Effector CD4-positive, alpha-beta T cell (primary cell): ENCODE measurements around the gene SYCN.
"Not testable (repeated sequence)": the region's sequence is repeated elsewhere in the genome, so short reads cannot be mapped to it uniquely, and the experiment has no call there.

Experiments used
- DNase-seq: peaks from one replicate; pipeline ENCODE4 v3.0.0-alpha.2; 2020

The SYCN gene

GRCh38 chr19:39223703-39224279 is 19.7 kb upstream of the SYCN start:
- DNase-seq: no peak

- DNase-seq: not testable (repeated sequence)
Measured at GRCh38 chr19:39219108-39219507, 15.0 kb upstream of the SYCN start.

GRCh38 chr19:39218230-39219007 is 14.4 kb upstream of the SYCN start:
- no peak for DNase-seq

GRCh38 chr19:39217094-39217493 is 13.0 kb upstream of the SYCN start:
- DNase-seq: no peak

GRCh38 chr19:39215323-39215722 is 11.3 kb upstream of the SYCN start:
- not testable (repeated sequence) for DNase-seq

GRCh38 chr19:39212375-39212742 is 8.3 kb upstream of the SYCN start:
- DNase-seq: peak; percentile 22

GRCh38 chr19:39211731-39212374 is 7.8 kb upstream of the SYCN start:
- no peak for DNase-seq

GRCh38 chr19:39209196-39209595 is 5.1 kb upstream of the SYCN start:
- DNase-seq: no peak

GRCh38 chr19:39208175-39208795 is 4.2 kb upstream of the SYCN start:
- no peak for DNase-seq

GRCh38 chr19:39207293-39207836 is 3.3 kb upstream of the SYCN start:
- no peak for DNase-seq

GRCh38 chr19:39206122-39206521 is 2.1 kb upstream of the SYCN start:
- no peak for DNase-seq

GRCh38 chr19:39205449-39205764 is 1.3 kb upstream of the SYCN start:
- no peak for DNase-seq

GRCh38 chr19:39202998-39203355 is 1.1 kb downstream of the SYCN start:
- DNase-seq: no peak

GRCh38 chr19:39200803-39201115 is 3.3 kb downstream of the SYCN start:
- DNase-seq: no peak

- no peak for DNase-seq
Measured at GRCh38 chr19:39200066-39200802, 3.8 kb downstream of the SYCN start.

GRCh38 chr19:39199025-39199424 is 5.0 kb downstream of the SYCN start:
- DNase-seq: no peak

GRCh38 chr19:39197808-39198207 is 6.3 kb downstream of the SYCN start:
- DNase-seq: no peak

GRCh38 chr19:39196860-39197562 is 7.1 kb downstream of the SYCN start, which contains the start of gene NCCRP1:
Gene NCCRP1 (plus strand): TSS chr19:39196964. CDS start chr19:39196983, 19 bp downstream.
- no peak for DNase-seq

GRCh38 chr19:39196320-39196719 is 7.7 kb downstream of the SYCN start:
- no peak for DNase-seq

GRCh38 chr19:39195755-39196154 is 8.3 kb downstream of the SYCN start:
- no peak for DNase-seq

GRCh38 chr19:39194832-39195542 is 9.1 kb downstream of the SYCN start:
- DNase-seq: no peak

- no peak for DNase-seq
Measured at GRCh38 chr19:39193803-39194202, 10.3 kb downstream of the SYCN start.
